Putamen (tissue), 1 donor: ENCODE data around the gene DRD2.
"Not testable (repeated sequence)": the region's sequence is repeated elsewhere in the genome, so short reads cannot be mapped to it uniquely, and the experiment has no call there.

Experiments used
- DNase-seq: peaks from one replicate; pipeline ENCODE4 v3.0.0-alpha.2; 2016; ENCODE audit warnings: low spot score

Gene DRD2

DNA sequence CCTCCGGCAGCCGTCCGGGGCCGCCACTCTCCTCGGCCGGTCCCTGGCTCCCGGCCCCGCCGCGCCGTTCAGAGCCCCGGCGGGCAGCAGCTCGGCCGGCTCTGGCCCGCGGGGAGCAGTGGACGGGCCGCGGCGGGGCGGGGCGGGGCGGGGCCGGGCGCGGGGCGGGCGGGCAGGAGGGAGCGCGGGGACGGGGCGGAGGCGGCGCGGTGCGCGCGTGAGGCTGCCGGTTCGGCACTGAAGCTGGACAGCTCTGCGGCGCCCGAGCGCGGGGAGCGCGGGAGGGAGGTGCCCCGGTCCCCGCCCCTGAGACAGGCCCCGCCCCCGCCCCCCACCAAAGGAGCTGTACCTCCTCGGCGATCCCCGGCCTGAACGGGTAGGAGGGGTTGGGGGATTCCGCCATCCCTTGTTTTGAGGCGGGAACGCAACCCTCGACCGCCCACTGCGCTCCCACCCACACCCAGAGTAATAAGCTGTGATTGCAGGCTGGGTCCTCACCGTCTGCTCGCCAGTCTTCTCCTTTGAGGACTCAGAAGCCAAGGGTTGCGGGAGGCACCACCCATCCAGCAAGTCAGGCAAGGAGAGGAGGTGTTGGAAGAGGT is at the start of gene DRD2:
Gene DRD2, minus strand, starts transcription at position 239 of the 602 bp plus-strand sequence. CDS start 50,747 bp downstream, outside the sequence.
- DNase-seq = peak; percentile 21

GRCh38 chr11:113523906-113524305 is 48.7 kb upstream of the DRD2 start:
- not testable (repeated sequence) for DNase-seq

- no peak for DNase-seq
Measured at GRCh38 chr11:113521737-113522517, 46.7 kb upstream of the DRD2 start.

DNA sequence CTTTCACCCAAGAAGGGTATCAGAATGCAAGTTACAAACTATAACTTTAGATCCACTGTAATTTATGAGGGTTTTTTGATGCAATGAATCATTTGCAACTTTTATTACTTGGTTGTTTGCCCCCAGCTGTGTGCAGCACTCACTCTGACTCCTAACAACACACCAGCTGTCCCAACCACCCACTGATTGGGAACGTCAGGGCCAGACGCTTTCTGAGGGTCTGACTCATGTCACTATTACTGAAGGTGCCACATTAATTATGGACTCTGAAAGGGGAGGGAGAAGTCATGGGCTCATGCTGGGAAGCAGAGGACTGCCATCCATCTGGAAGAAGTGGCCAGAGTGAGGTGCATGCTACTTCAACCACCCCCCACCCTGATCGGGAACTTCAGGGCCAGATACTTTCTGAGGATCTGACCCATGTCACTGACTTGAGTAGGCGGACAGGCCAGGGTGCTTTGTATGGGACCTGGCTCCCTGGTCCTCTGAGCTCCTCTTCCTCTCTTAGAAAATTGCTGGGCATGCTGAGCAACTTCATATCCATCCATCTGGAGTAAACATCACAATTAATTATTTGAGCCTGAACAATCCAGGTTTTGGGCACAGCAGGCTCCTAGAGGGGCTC is 44.9 kb upstream of the DRD2 start:
- DNase-seq = no peak

DNA sequence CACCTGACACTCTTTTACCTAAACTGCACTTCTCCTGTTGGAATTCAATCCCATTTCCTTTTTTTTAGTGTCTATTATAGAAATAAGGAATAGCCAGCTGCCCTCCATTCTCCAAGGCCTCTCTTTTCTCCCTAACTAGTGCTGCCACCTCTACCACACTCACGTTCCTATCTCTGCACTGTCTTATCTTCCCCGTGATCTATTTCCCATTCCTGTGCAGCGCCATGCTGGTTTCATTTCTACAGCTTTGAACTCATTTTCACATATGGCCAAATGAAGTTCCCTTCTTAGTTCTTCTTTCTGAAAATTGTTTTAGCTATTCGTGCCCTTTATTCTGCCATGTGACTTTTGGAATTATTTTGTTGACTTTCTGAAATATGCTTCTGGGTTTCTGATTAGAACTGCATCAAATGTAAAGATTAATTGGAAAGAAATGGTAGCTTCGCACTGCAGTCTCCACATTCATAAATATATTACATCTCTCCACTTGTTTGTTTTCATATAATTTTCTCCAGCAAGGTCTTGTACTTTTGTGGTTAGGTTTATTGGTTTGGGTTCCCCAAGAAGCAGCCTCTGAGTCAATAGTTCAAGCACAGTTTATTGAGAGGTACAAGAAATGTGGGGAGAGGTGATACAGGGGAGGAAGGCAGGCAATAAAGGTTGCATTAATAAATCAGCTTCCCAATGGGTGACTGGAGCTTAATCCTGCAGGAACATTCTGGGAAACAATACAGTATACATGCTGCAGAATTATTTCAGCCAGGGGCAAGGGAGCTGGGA is 43.7 kb upstream of the DRD2 start:
- no peak for DNase-seq

DNA sequence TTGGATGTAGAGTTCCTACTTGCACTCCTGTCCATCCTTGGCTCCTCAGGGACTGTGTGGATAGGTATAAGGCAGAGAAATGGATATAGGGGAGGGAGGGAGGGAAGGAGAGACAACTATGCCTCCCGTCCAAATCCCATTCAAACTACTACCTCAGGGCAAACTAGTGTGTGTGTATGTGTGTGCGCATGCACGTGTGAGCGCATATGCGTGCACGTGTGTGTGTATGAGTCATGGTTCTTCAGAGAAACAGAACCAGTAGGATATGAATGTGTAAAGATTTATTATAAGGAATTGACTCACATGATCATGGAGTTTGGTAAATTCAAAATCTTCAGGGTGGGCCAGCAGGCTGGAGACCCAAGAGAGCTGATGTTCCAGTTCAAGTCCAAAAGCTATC is 42.2 kb upstream of the DRD2 start:
- DNase-seq = no peak

- no peak for DNase-seq
Measured at GRCh38 chr11:113514856-113515255, 39.7 kb upstream of the DRD2 start.

GRCh38 chr11:113507341-113507740 is 32.1 kb upstream of the DRD2 start:
- DNase-seq = no peak

DNA sequence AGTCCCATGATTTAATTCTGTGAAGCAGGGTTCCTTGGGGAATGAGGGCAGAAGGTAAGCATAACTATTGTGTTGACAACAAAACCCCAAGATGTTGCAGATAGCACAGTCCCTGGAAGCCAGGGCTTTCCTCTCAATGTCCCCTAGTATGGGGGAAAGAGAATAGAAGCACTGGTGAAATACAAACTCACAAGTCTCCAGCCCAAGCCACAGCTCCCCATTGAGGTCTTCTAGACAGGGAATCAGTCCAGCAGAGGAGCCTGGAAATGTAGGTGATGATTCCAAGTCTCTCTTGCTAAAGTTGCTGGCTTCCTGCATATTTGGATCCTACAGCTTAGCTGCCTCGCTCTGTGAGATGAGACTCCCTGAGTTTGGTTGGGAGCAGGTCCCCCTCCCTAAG is 31.7 kb upstream of the DRD2 start:
- DNase-seq = no peak

DNA sequence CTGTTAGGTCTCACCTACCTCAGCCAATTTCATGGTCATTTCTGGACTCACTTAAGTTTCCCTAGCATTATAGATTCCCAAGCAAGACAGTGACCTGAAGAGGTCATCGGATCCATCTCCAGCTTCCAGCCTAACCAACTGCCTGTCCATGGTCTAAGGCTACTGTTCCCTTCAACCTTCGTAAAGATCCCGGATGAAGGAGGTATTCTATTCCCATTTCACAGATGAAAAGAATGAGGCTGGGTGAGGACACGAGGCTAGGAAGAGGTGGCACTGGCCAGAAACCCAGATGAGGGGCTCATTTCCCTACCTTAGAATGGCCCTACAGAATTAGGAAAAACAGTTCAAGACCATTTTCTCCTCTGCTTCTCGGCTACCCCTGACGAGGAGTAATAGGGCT is 31.3 kb upstream of the DRD2 start:
- no peak for DNase-seq

GRCh38 chr11:113505541-113506375 is 30.6 kb upstream of the DRD2 start:
- DNase-seq = peak; percentile 91

DNA sequence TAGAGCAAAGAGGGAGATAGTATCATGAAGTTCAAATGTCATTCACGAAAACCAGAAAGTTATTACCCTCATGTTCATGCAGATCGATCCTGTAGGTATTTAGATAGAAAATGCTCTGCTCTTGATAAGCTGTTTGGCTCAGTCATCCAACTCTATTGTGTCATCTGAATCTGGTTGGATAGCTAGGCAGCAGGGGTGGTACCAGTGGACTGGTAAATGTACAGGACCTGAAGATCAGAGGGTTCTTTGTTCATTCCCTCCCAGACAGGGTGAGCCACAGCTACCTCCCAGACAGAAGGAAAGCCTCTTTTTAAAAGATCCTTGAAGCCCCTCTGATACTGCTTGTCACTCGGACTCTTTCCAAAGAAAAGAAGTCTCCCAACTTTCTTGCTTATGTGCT is 29.8 kb upstream of the DRD2 start:
- DNase-seq = peak; percentile 57

DNA sequence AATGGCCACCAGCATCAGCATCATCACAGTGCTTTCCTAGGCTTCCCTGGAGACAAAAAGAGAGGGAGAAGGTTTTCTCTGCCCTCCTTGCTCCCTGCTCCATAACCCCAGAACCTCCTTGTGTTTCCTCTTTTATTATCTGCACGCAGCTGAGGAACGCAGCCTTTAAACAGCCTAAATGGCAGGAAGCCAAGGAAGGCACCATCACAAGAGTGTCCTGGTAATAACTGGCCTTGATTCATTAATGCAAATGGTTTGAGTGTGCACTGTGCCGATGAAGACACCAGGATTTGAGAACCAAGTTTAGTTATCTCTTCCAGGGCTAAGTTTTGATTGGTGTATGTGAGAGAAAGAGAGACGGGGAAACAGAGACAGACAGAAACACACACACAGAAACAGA is 29.4 kb upstream of the DRD2 start:
- DNase-seq = peak; percentile 32

DNA sequence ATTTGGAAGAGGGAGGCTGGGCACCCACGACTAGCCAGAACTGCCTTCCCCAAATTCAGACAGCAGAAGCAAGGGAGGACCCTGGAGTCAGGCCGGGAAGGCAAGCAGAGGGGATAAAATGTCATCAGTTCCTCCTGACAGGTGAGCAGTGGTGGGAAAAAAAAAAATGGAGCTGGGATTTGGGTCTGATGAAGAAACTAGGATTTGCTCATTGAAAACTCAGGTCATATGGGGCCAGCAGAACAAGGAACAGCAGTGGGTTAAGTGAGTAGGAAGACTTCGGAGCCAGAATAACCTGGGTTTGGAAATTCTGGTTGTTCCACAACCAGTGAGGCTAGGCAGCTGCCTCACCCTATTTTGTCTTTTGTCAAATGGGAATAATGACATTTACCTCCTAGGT is 28.9 kb upstream of the DRD2 start:
- DNase-seq = peak; percentile 20

- no peak for DNase-seq
Measured at GRCh38 chr11:113497066-113497910, 22.1 kb upstream of the DRD2 start.

- no peak for DNase-seq
Measured at GRCh38 chr11:113496026-113496651, 20.9 kb upstream of the DRD2 start.

DNA sequence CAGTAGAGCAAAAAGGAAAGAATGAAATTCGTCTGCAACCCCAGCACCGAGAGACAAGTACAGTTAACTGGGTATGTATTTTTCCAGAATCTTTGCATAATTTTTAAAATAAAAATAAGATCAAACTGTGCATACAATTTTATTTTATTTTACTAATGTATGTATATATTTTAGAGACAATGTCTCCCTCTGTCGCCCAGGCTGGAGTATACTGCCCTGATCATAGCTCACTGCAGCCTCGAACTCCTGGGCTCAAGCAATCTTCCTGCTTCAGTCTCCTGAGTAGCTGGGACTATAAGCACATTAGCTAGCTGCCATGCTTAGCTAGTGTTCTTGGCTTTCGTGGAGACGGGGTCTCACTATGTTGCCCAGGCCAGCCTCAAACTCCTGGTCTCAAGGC is 18.8 kb upstream of the DRD2 start:
- DNase-seq = no peak

DNA sequence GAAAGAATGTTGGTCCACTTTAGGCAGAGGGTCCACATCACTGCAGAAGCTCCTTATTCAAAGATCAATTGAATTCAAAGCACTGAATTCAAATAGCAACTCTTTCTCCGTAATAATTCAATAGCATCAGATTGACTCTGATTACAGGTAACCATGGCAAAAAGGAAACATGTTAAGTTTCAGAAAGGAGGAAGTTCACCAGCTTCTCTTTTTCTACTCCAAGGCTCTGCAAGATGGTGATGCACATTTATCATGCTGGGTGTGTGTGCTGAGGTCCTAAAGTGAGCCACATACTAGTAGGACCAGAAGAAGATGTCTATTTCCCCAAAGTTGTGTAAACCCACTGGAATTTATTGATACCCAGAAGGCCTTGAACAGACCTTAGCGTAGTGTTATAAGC is 18.0 kb upstream of the DRD2 start:
- no peak for DNase-seq

DNA sequence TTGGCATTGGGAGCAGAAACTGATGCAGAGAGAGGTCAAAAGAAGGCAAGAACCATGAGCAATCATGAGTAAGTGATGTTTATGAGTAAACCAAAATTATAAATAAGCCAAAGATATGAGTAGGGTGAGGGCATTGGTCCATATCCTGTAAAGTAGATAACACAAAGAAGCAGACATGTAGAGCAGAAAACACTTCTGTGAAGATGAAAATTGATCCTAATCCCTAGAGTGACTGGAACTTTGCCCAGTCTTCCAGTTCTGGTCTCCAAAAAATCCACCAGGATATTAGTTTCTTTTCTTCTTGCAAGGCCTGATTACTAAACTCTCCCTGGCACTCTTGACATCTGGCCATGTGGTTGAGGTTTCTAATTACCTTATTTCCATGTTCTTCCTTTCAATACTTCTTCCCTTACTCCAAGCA is 13.7 kb upstream of the DRD2 start:
- DNase-seq = no peak

- DNase-seq = no peak
Measured at GRCh38 chr11:113487622-113488021, 12.4 kb upstream of the DRD2 start.
